ENCODE results near the gene NTRK3. TPM values are rescaled to one million over a fixed set of nuclear protein-coding genes. Genes with fewer than 3 reads are reported as not detected.

NTRK3 gene
- polyA plus RNA-seq, 1 experiment: 0.21 TPM

DNA sequence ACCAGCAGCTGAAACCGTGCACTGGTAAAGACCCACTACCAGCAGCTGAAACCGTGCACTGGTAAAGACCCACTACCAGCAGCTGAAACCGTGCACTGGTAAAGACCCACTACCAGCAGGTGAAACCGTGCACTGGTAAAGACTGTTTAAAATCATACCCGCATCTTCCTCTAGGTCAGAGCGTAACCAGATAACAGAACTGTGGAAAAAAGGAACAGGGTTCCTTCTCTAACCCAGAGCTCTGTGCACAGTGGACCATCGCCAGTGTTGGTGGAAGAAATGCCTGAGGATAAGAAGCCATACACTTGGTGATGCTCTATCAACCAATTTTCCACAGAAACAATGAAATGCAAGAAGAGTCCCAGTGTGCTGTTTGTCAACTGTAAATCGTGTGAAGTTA lies 243.4 kb downstream of the NTRK3 start:
- TF ChIP-seq, protein P1, sequence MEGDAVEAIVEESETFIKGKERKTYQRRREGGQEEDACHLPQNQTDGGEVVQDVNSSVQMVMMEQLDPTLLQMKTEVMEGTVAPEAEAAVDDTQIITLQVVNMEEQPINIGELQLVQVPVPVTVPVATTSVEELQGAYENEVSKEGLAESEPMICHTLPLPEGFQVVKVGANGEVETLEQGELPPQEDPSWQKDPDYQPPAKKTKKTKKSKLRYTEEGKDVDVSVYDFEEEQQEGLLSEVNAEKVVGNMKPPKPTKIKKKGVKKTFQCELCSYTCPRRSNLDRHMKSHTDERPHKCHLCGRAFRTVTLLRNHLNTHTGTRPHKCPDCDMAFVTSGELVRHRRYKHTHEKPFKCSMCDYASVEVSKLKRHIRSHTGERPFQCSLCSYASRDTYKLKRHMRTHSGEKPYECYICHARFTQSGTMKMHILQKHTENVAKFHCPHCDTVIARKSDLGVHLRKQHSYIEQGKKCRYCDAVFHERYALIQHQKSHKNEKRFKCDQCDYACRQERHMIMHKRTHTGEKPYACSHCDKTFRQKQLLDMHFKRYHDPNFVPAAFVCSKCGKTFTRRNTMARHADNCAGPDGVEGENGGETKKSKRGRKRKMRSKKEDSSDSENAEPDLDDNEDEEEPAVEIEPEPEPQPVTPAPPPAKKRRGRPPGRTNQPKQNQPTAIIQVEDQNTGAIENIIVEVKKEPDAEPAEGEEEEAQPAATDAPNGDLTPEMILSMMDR (IDR thresholded peaks at IDR 0.05; ENCODE audit: low read depth, low read length): no peak
- Histone ChIP-seq H3K9me3 (ENCODE audit: control insufficient read depth, insufficient read depth, low read length) (no peaks in the 10 kb centered on the region), H3K4me3 (ENCODE audit: low read depth, low read length) (no peak overlapping the region), H3K27me3 (ENCODE audit: control insufficient read depth, insufficient read depth, low read length) (no peaks in the 10 kb centered on the region), H3K27ac (ENCODE audit: low read depth, low read length) (no peak overlapping the region)
- CTCF ChIA-PET: no interaction called here
- DNase-seq (ENCODE audit: low read depth, low spot score): no peak
- POLR2A ChIA-PET: no interaction called here

GRCh38 chr15:88012688-88013087 lies 243.9 kb downstream of the NTRK3 start:
- TF ChIP-seq, protein P1 (IDR thresholded peaks at IDR 0.05; ENCODE audit: low read depth, low read length): no peak
- Histone ChIP-seq H3K9me3 (ENCODE audit: control insufficient read depth, insufficient read depth, low read length) (no peaks in the 10 kb centered on the region), H3K27ac (ENCODE audit: low read depth, low read length) (no peak overlapping the region), H3K27me3 (ENCODE audit: control insufficient read depth, insufficient read depth, low read length) (no peaks in the 10 kb centered on the region), H3K4me3 (ENCODE audit: low read depth, low read length) (no peak overlapping the region)
- no peak for DNase-seq (ENCODE audit: low read depth, low spot score)
- ChIA-PET POLR2A (no interaction called here), CTCF (no interaction called here)

- CTCF ChIA-PET: no interaction called here
- POLR2A ChIA-PET: no interaction called here
These were observed 244.3 kb downstream of the NTRK3 start for GRCh38 chr15:88012233-88012632.

DNA sequence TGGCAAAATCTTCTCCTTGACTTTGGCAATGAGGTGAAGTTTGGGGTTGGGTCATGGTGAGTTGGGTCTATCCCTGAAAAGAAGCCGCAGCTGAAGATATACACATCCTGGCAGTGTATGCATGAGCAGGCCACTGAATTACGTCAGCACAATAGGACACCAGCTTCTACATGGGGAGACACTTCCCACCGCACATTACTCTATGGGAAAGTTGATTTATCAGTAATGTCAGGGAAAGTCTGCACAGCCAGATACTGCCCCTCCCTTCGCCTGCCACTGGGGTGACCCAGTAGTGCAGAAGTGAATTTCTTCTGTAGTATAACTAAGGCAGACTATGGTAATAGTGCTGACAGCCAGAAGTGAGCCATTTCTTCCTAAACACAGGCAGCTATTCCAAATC lies 245.0 kb downstream of the NTRK3 start:
- Histone ChIP-seq H3K27me3 (ENCODE audit: control insufficient read depth, insufficient read depth, low read length) (no peaks in the 10 kb centered on the region), H3K9me3 (ENCODE audit: control insufficient read depth, insufficient read depth, low read length) (no peaks in the 10 kb centered on the region), H3K27ac (ENCODE audit: low read depth, low read length) (no peak overlapping the region), H3K4me3 (ENCODE audit: low read depth, low read length) (no peak overlapping the region)
- TF ChIP-seq, protein P1 (IDR thresholded peaks at IDR 0.05; ENCODE audit: low read depth, low read length): no peak
- ChIA-PET POLR2A (no interaction called here), CTCF (no interaction called here)
- no peak for DNase-seq (ENCODE audit: low read depth, low spot score)

More at GRCh38 chr15:88012233-88012632, 244.3 kb downstream of the NTRK3 start:
- Histone ChIP-seq H3K9me3 (ENCODE audit: control insufficient read depth, insufficient read depth, low read length) (no peaks in the 10 kb centered on the region), H3K27ac (ENCODE audit: low read depth, low read length) (no peak overlapping the region), H3K27me3 (ENCODE audit: control insufficient read depth, insufficient read depth, low read length) (no peaks in the 10 kb centered on the region), H3K4me3 (ENCODE audit: low read depth, low read length) (no peak overlapping the region)
- TF ChIP-seq, protein P1 (IDR thresholded peaks at IDR 0.05; ENCODE audit: low read depth, low read length): no peak
- DNase-seq (ENCODE audit: low read depth, low spot score): no peak

GRCh38 chr15:88006146-88006545 lies 250.4 kb downstream of the NTRK3 start:
- Histone ChIP-seq H3K9me3 (ENCODE audit: control insufficient read depth, insufficient read depth, low read length) (no peaks in the 10 kb centered on the region), H3K27me3 (ENCODE audit: control insufficient read depth, insufficient read depth, low read length) (no peaks in the 10 kb centered on the region), H3K27ac (ENCODE audit: low read depth, low read length) (no peak overlapping the region), H3K4me3 (ENCODE audit: low read depth, low read length) (no peak overlapping the region)
- POLR2A ChIA-PET: no interaction called here
- DNase-seq (ENCODE audit: low read depth, low spot score): no peak
- TF ChIP-seq, protein P1 (IDR thresholded peaks at IDR 0.05; ENCODE audit: low read depth, low read length): no peak
- CTCF ChIA-PET: no interaction called here

Measured in AG04450 (cell line).